T-cell (primary cell): ENCODE data around the gene RPL19. TPM values are rescaled to one million over a fixed set of nuclear protein-coding genes. Genes with fewer than 3 reads are reported as not detected.

ENCODE experiments used
- total RNA-seq, 35 experiments: library from RNA in 6 of 35; stranded (reverse) in 6 of 35; fragments of 120-200 nt in 1 of 35; gene quantifications; one replicate each; pipeline versions ENCODE4 v1.2.1 to v1.2.4 and lab custom pipeline; 2013 to 2026

RPL19 gene
- total RNA-seq, 5 donors from 2014 or later (not counting 1 experiment from before 2014, with no cell fraction given), result 2,988 to 3,293 (median 3,174) TPM

Other genes starting within 250 kb of the RPL19 start
- gene FBXO47, start 232.9 kb upstream of the RPL19 start, total RNA-seq, result not detected
- gene PLXDC1, start 48.6 kb upstream of the RPL19 start, total RNA-seq, result 10 to 100 TPM in 3 of 5 donors, 1 to 10 TPM in 2; 6.3 to 74.9 (median 13.9) TPM
- gene ARL5C, start 34.1 kb upstream of the RPL19 start, total RNA-seq, result under 1 TPM in 1 of 5 donors, not detected in 4; 0.90 TPM
- gene CACNB1, start 2.6 kb upstream of the RPL19 start, total RNA-seq, result 10 to 100 TPM; 10.8 to 23.2 (median 21.4) TPM
- under 1 TPM in 3 of 5 donors, not detected in 2; 0.12 to 0.15 (median 0.13) TPM for gene STAC2, start 25.7 kb downstream of the RPL19 start, total RNA-seq
- gene FBXL20, start 201.3 kb downstream of the RPL19 start, total RNA-seq, result 10 to 100 TPM; 23.5 to 30.0 (median 26.2) TPM